H9 (cell line): ENCODE results near the gene BICDL1. TPM values are rescaled to one million over a fixed set of nuclear protein-coding genes. Genes with fewer than 3 reads are reported as not detected.

Experiments
- DNase-seq: peaks from one replicate; pipeline ENCODE4 v3.0.0-alpha.2; 2017
- H2AFZ ChIP-seq: one replicate; pipeline ENCODE4 v1.6.1; 2013; ENCODE audit warnings: mild to moderate bottlenecking, low read length, control low read depth, moderate library complexity
- H2AK5ac ChIP-seq: 2 replicates; pipeline ENCODE4 v1.6.1; 2013; ENCODE audit warnings: low read length, control low read depth, mixed read lengths; ENCODE audit not compliant: insufficient read length
- H2BK120ac ChIP-seq: one replicate; pipeline ENCODE4 v1.6.1; 2013; ENCODE audit warnings: low read depth, mild to moderate bottlenecking, low read length, control low read depth, inconsistent platforms; ENCODE audit not compliant: poor library complexity, severe bottlenecking
- H2BK12ac ChIP-seq: 2 replicates; pipeline ENCODE4 v1.6.1; 2013; ENCODE audit warnings: low read length, control low read depth, mixed read lengths, low read depth; ENCODE audit not compliant: insufficient read length
- H2BK15ac ChIP-seq: 2 replicates; pipeline ENCODE4 v1.6.1; 2013; ENCODE audit warnings: low read depth, low read length, control low read depth
- H2BK20ac ChIP-seq: one replicate; pipeline ENCODE4 v1.6.1; 2013; ENCODE audit warnings: low read depth, mild to moderate bottlenecking, low read length, control low read depth, inconsistent platforms; ENCODE audit not compliant: poor library complexity, severe bottlenecking
- H2BK5ac ChIP-seq: 2 replicates; pipeline ENCODE4 v1.6.1; 2013; ENCODE audit warnings: low read length, control low read depth, mixed read lengths; ENCODE audit not compliant: insufficient read length
- H3K14ac ChIP-seq: 2 replicates; pipeline ENCODE4 v1.6.1; 2013; ENCODE audit warnings: low read length, control low read depth; ENCODE audit not compliant: insufficient read depth
- H3K18ac ChIP-seq: 2 replicates; pipeline ENCODE4 v1.6.1; 2013; ENCODE audit warnings: low read depth, mild to moderate bottlenecking, mixed read lengths, low read length, control low read depth; ENCODE audit not compliant: insufficient read length
- H3K23ac ChIP-seq: 2 replicates; pipeline ENCODE4 v1.6.1; 2013; ENCODE audit warnings: low read length, control low read depth, mixed read lengths, low read depth; ENCODE audit not compliant: insufficient read length
- H3K23me2 ChIP-seq: 2 replicates; pipeline ENCODE4 v1.6.1; 2013; ENCODE audit warnings: low read depth, mild to moderate bottlenecking, mixed read lengths, low read length, control low read depth; ENCODE audit not compliant: insufficient read length, poor library complexity, severe bottlenecking
- H3K27ac ChIP-seq: 2 replicates; pipeline ENCODE4 v1.5.1; 2013; ENCODE audit warnings: low read length, control low read depth, mixed read lengths, low read depth; ENCODE audit not compliant: insufficient read length
- H3K27me3 ChIP-seq: 2 replicates; pipeline ENCODE4 v1.6.1; 2013; ENCODE audit warnings: low read length, control low read depth, inconsistent platforms; ENCODE audit not compliant: insufficient read depth
- H3K4ac ChIP-seq: 2 replicates; pipeline ENCODE4 v1.6.1; 2013; ENCODE audit warnings: low read depth, mild to moderate bottlenecking, control low read depth, inconsistent platforms, low read length, moderate library complexity
- H3K4me1 ChIP-seq: 2 replicates; pipeline ENCODE4 v1.6.1; 2013; ENCODE audit warnings: low read length, control low read depth, inconsistent platforms; ENCODE audit not compliant: insufficient read depth
- H3K4me2 ChIP-seq: 2 replicates; pipeline ENCODE4 v1.6.1; 2013; ENCODE audit warnings: low read length, control low read depth, mixed read lengths; ENCODE audit not compliant: insufficient read length, insufficient read depth
- H3K56ac ChIP-seq: 2 replicates; pipeline ENCODE4 v1.6.1; 2013; ENCODE audit warnings: low read depth, mild to moderate bottlenecking, mixed read lengths, low read length, control low read depth; ENCODE audit not compliant: insufficient read length
- H3K79me1 ChIP-seq: 2 replicates; pipeline ENCODE4 v1.6.1; 2013; ENCODE audit warnings: low read depth, mild to moderate bottlenecking, moderate library complexity, low read length, control low read depth, inconsistent platforms; ENCODE audit not compliant: insufficient read depth, poor library complexity, severe bottlenecking
- H3K79me2 ChIP-seq: 2 replicates; pipeline ENCODE4 v1.6.1; 2013; ENCODE audit warnings: low read length, control low read depth, inconsistent platforms; ENCODE audit not compliant: insufficient read depth
- H3K9ac ChIP-seq: 2 replicates; pipeline ENCODE4 v1.6.1; 2013; ENCODE audit warnings: low read length, control low read depth, mixed read lengths; ENCODE audit not compliant: insufficient read length; ENCODE audit errors: extremely low read depth
- H3K9me3 ChIP-seq: one replicate; pipeline ENCODE4 v1.6.1; 2013; ENCODE audit warnings: low read depth, low read length, inconsistent platforms; ENCODE audit not compliant: control insufficient read depth
- H3T11ph ChIP-seq: one replicate; pipeline ENCODE4 v1.6.1; 2013; ENCODE audit warnings: mild to moderate bottlenecking, low read length, control low read depth, inconsistent platforms
- H4K20me1 ChIP-seq: one replicate; pipeline ENCODE4 v1.6.1; 2013; ENCODE audit not compliant: control insufficient read depth, insufficient read length, insufficient read depth
- H4K5ac ChIP-seq: 2 replicates; pipeline ENCODE4 v1.6.1; 2013; ENCODE audit warnings: low read depth, mild to moderate bottlenecking, mixed read lengths, low read length, control low read depth; ENCODE audit not compliant: insufficient read length
- H4K8ac ChIP-seq: replicated peaks from 2 replicates; pipeline ENCODE4 v1.6.1; 2013; ENCODE audit warnings: low read length, control low read depth, mixed read lengths, low read depth; ENCODE audit not compliant: insufficient read length
- H4K91ac ChIP-seq: 2 replicates; pipeline ENCODE4 v1.6.1; 2013; ENCODE audit warnings: low read depth, mild to moderate bottlenecking, moderate library complexity, mixed read lengths, low read length, control low read depth; ENCODE audit not compliant: insufficient read length
- H3K27ac Mint-ChIP-seq, 3 experiments: 2 replicates in 2 of 3; 3 replicates in 1 of 3; pipeline ENCODE4 v1.8.0; 2020 to 2021; ENCODE audit warnings: mixed read lengths in 3 of 3, mild to moderate bottlenecking in 1 of 3, moderate library complexity in 1 of 3
- H3K27me3 Mint-ChIP-seq: 2 replicates; pipeline ENCODE4 v1.8.0; 2021; ENCODE audit warnings: low read depth, mild to moderate bottlenecking, moderate library complexity, mixed read lengths
- H3K36me3 Mint-ChIP-seq, 3 experiments: 2 replicates in 2 of 3; 3 replicates in 1 of 3; pipeline ENCODE4 v1.8.0; 2020 to 2021; ENCODE audit warnings: low read depth in 3 of 3, mixed read lengths in 3 of 3; ENCODE audit not compliant: insufficient read depth in 1 of 3
- H3K4me1 Mint-ChIP-seq, 2 experiments: 2 replicates each; pipeline ENCODE4 v1.8.0; 2020; ENCODE audit warnings: mixed read lengths in 2 of 2
- H3K4me3 Mint-ChIP-seq, 2 experiments: 2 replicates in 1 of 2; 3 replicates in 1 of 2; pipeline ENCODE4 v1.8.0; 2020 to 2021; ENCODE audit warnings: mild to moderate bottlenecking in 2 of 2, mixed read lengths in 2 of 2, moderate library complexity in 1 of 2
- H3K9me3 Mint-ChIP-seq, 2 experiments: 2 replicates in 1 of 2; 3 replicates in 1 of 2; pipeline ENCODE4 v1.8.0; 2020; ENCODE audit warnings: mild to moderate bottlenecking in 2 of 2, mixed read lengths in 2 of 2, moderate library complexity in 1 of 2
- WGBS: extraction: QIAGEN DNeasy Blood & Tissue Kit; methylation state at CpG from one replicate; pipeline ENCODE4 v1.1.7; 2013; ENCODE audit warnings: missing lambda C conversion rate, low lambda C conversion rate, mixed read lengths; ENCODE audit not compliant: insufficient read length; ENCODE audit errors: extremely low coverage; 5-methylcytosine and 5-hydroxymethylcytosine counted together
- total RNA-seq: library from RNA; stranded (reverse); gene quantifications from 2 replicates; pipeline ENCODE4 v1.2.1, GENCODE V29; 2021
- TF ChIP-seq, protein P1 (sequence below): fragments of 200-600 bp; sonication (generic); conservative IDR thresholded peaks from 3 replicates; pipeline ENCODE4 v1.8.0; 2021; ENCODE audit warnings: antibody characterized with exemption, mild to moderate bottlenecking

Gene BICDL1
- total RNA-seq, 1 experiment from 2014 or later, result 13.8 TPM

- Histone ChIP-seq H3K27me3 (no peaks in the 10 kb centered on the region), H3K79me1 (no peaks in the 10 kb centered on the region), H3K4ac (no peak overlapping the region), H3T11ph (no peak overlapping the region), H2BK15ac (no peak overlapping the region; the same call in 1 of the 2 replicates), H2BK12ac (no peak overlapping the region), H3K23me2 (no peaks in the 10 kb centered on the region), H2AFZ (no peak overlapping the region), H3K9ac (no peak overlapping the region), H3K79me2 (peaks cover 2% of the 10 kb centered on the region; the same call in 1 of the 2 replicates), H3K9me3 (no peaks in the 10 kb centered on the region), H2BK20ac (no peak overlapping the region), H2BK120ac (no peak overlapping the region), H2AK5ac (no peak overlapping the region), H2BK5ac (no peak overlapping the region), H3K14ac (no peak overlapping the region), H3K56ac (no peak overlapping the region), H3K23ac (no peak overlapping the region), H4K8ac (no peak overlapping the region), H3K4me1 (no peaks in the 10 kb centered on the region), H3K27ac (no peak overlapping the region), H4K5ac (no peak overlapping the region), H4K91ac (no peak overlapping the region), H3K18ac (no peak overlapping the region), H3K4me2 (no peak overlapping the region), H4K20me1 (no peaks in the 10 kb centered on the region)
- H3K27ac Mint-ChIP-seq, result no peak overlapping the region; a peak in 1 of 7 replicates
- DNase-seq, result no peak
- H3K9me3 Mint-ChIP-seq, result no peaks in the 10 kb centered on the region
- no CpG with 5 or more reads among the region's 5 CpGs for WGBS
- peaks cover 6 to 9% of the 10 kb centered on the region in 2 experiments for H3K4me1 Mint-ChIP-seq
- no peak overlapping the region for H3K4me3 Mint-ChIP-seq
- no peaks in the 10 kb centered on the region for H3K36me3 Mint-ChIP-seq
- TF ChIP-seq, protein P1, sequence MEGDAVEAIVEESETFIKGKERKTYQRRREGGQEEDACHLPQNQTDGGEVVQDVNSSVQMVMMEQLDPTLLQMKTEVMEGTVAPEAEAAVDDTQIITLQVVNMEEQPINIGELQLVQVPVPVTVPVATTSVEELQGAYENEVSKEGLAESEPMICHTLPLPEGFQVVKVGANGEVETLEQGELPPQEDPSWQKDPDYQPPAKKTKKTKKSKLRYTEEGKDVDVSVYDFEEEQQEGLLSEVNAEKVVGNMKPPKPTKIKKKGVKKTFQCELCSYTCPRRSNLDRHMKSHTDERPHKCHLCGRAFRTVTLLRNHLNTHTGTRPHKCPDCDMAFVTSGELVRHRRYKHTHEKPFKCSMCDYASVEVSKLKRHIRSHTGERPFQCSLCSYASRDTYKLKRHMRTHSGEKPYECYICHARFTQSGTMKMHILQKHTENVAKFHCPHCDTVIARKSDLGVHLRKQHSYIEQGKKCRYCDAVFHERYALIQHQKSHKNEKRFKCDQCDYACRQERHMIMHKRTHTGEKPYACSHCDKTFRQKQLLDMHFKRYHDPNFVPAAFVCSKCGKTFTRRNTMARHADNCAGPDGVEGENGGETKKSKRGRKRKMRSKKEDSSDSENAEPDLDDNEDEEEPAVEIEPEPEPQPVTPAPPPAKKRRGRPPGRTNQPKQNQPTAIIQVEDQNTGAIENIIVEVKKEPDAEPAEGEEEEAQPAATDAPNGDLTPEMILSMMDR, result no peak
- H3K27me3 Mint-ChIP-seq, result no peaks in the 10 kb centered on the region; the same call in 1 of the 2 replicates
Measured at GRCh38 chr12:120060717-120061116, 71.7 kb downstream of the BICDL1 start.
